ENCODE data around the gene SEL1L3. TPM values are rescaled to one million over a fixed set of nuclear protein-coding genes. Genes with fewer than 3 reads are reported as not detected.

Gene SEL1L3
- polyA plus RNA-seq, 1 of the 3 experiments (the other 2 are of a cell fraction), result 2.2 TPM

GRCh38 chr4:25852103-25852502 lies 10.7 kb downstream of the SEL1L3 start (continued):
- no peak for TF ChIP-seq CTCF (IDR thresholded peaks at IDR 0.05)
- no peak for TF ChIP-seq ZBTB33 (IDR thresholded peaks at IDR 0.05; ENCODE audit: borderline replicate concordance, low read depth)
- TF ChIP-seq YY1 (IDR thresholded peaks at IDR 0.05; ENCODE audit: low read depth), result no peak
- TF ChIP-seq PBX3 (IDR thresholded peaks at IDR 0.05), result no peak
- TF ChIP-seq JUND (IDR thresholded peaks at IDR 0.05), result no peak
- TF ChIP-seq SIN3A (IDR thresholded peaks at IDR 0.05; ENCODE audit: borderline replicate concordance, low read depth, low read length), result no peak
- no peak for TF ChIP-seq FOXJ3 (CRISPR knock-in tag; IDR thresholded peaks at IDR 0.05)

- H3K4me2 ChIP-seq, result no peak overlapping the region
- no peak overlapping the region for H2AFZ ChIP-seq (ENCODE audit: low read depth)
- H3K9ac ChIP-seq, result no peak overlapping the region
- H3K4me3 ChIP-seq (ENCODE audit: low read depth in 2 of 2, low read length in 1 of 2), result no peak overlapping the region
- H3F3A ChIP-seq (replicated peaks; ENCODE audit: insufficient read depth), result no peaks in the 10 kb centered on the region
- no peaks in the 10 kb centered on the region for H3K9me3 ChIP-seq
- no peaks in the 10 kb centered on the region for H3K79me2 ChIP-seq (ENCODE audit: insufficient read depth)
- WGBS (ENCODE audit: low lambda C conversion rate), result 73% methylated on average over 7 of the region's 7 CpGs
- no peak for DNase-seq
- POLR2A ChIA-PET, result no interaction called here
- no peaks in the 10 kb centered on the region for H4K20me1 ChIP-seq (ENCODE audit: insufficient read depth)
- CTCF ChIA-PET, result no interaction called here
- H3K36me3 ChIP-seq (replicated peaks in 1 of 2; ENCODE audit: control insufficient read depth in 1 of 2, insufficient read depth in 2 of 2, low read length in 1 of 2), result no peaks in the 10 kb centered on the region
- no peaks in the 10 kb centered on the region; a peak in 2 of 4 replicates for H3K4me1 ChIP-seq (ENCODE audit: control insufficient read depth in 1 of 2, insufficient read depth in 2 of 2, low read depth in 1 of 2, low read length in 1 of 2)
- no peaks in the 10 kb centered on the region for H3K9me2 ChIP-seq
- H3K27me3 ChIP-seq (ENCODE audit: insufficient read depth), result no peaks in the 10 kb centered on the region
- H3K27ac ChIP-seq (ENCODE audit: low read depth in 2 of 2, low read length in 1 of 2), result no peak overlapping the region
- TF ChIP-seq REST (IDR thresholded peaks at IDR 0.05; ENCODE audit: low read depth, low read length) (no peak), TEAD4 (IDR thresholded peaks at IDR 0.05; ENCODE audit: borderline replicate concordance, insufficient read depth) (no peak), RAD21 (IDR thresholded peaks at IDR 0.05; ENCODE audit: low read length) (no peak), PBX3 (IDR thresholded peaks at IDR 0.05) (no peak), RXRA (IDR thresholded peaks at IDR 0.05; ENCODE audit: borderline replicate concordance, low read depth) (no peak), MEF2A (IDR thresholded peaks at IDR 0.05; ENCODE audit: borderline replicate concordance, low read depth) (no peak), ZBTB33 (IDR thresholded peaks at IDR 0.05; ENCODE audit: borderline replicate concordance, low read depth) (no peak), SMC3 (IDR thresholded peaks at IDR 0.05; ENCODE audit: low read depth, low read length) (no peak), CHD2 (IDR thresholded peaks at IDR 0.05; ENCODE audit: low read length, partially characterized antibody) (no peak), MAX (IDR thresholded peaks at IDR 0.05; ENCODE audit: low read depth) (no peak), TCF12 (IDR thresholded peaks at IDR 0.05) (no peak), TAF1 (IDR thresholded peaks at IDR 0.05; ENCODE audit: borderline replicate concordance, low read depth, low read length) (no peak), IRF3 (IDR thresholded peaks at IDR 0.05; ENCODE audit: low read depth, low read length) (no peak)
Observed at GRCh38 chr4:25847329-25847728, 15.5 kb downstream of the SEL1L3 start.
